ENCODE measurements around the gene KDELR1. TPM values are rescaled to one million over a fixed set of nuclear protein-coding genes. Genes with fewer than 3 reads are reported as not detected.

KDELR1 gene
- total and polyA plus RNA-seq, 9 of the 15 experiments (the other 6 are each of a cell fraction or from before 2014, with no cell fraction given), result 6.1 to 165 (median 58.5) TPM

DNA sequence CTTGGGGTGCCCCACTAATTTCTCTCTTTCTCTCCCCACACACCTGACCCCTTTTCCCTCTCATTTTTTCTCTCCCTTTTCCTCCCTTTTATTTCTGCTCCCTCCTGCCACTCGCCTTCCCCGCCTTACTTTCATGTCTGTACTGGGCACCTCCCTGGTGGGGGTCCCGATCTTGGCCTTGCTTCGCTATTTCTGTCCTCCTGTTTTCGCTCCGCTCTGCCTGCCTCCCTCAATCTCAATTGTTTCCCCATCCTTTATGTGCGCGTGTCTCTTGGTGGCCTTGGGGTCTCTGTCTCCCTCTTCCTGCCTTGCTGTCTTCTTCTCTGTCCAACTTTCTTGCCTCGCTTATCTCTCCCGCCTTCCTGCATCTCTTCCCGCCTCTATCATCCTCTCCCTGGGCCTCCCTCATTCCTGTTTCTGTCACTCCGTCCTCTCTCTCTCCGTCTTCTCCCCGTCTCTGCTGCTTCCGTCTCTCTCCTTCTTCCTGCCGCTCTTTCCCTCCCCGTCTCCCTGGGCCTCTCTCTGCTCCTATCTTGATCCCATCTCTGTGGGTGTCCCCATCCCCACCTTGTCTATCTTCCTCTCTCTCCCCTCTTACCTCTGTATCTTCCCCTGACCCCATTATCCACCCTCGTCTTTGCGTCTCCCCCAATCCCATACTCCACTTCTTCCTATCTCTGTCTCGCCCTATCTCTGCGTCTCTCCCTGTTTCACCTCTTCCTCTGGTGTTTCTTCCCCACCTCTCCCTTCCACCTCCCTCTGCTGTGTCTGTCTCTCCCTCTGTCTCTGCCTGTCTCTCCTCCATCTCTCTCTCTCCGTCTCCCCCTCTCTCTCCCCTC lies 6.1 kb upstream of the KDELR1 start (continued):
- TF ChIP-seq SMAD4 (CRISPR knock-in tag; conservative IDR thresholded peaks at IDR 0.05) (no peak), POLR2H (tag; IDR thresholded peaks at IDR 0.05; ENCODE audit: low read depth) (no peak), DNMT1 (IDR thresholded peaks at IDR 0.05) (no peak), SRSF1 (IDR thresholded peaks at IDR 0.05; ENCODE audit: low read depth, low read length) (no peak), RBM34 (IDR thresholded peaks at IDR 0.05; ENCODE audit: borderline replicate concordance, insufficient read depth, low read length) (no peak), FOXP1 (CRISPR knock-in tag; IDR thresholded peaks at IDR 0.05) (no peak), MTA3 (IDR thresholded peaks at IDR 0.05; ENCODE audit: borderline replicate concordance) (no peak), ZNF316 (IDR thresholded peaks at IDR 0.05) (peak; percentile 26; the same call in 1 of the 2 replicates), TRIM24 (IDR thresholded peaks at IDR 0.05) (peak; percentile 50 to 70; a peak in 3 of 4 replicates), KAT2B (IDR thresholded peaks at IDR 0.05; ENCODE audit: low read depth, low read length) (no peak)
- TF ChIP-seq, protein P1, sequence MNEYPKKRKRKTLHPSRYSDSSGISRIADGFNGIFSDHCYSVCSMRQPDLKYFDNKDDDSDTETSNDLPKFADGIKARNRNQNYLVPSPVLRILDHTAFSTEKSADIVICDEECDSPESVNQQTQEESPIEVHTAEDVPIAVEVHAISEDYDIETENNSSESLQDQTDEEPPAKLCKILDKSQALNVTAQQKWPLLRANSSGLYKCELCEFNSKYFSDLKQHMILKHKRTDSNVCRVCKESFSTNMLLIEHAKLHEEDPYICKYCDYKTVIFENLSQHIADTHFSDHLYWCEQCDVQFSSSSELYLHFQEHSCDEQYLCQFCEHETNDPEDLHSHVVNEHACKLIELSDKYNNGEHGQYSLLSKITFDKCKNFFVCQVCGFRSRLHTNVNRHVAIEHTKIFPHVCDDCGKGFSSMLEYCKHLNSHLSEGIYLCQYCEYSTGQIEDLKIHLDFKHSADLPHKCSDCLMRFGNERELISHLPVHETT (CRISPR knock-in tag; conservative IDR thresholded peaks at IDR 0.05 in 1 of 2, IDR thresholded peaks at IDR 0.05 in 1 of 2), result no peak
- TF ChIP-seq, protein P2, sequence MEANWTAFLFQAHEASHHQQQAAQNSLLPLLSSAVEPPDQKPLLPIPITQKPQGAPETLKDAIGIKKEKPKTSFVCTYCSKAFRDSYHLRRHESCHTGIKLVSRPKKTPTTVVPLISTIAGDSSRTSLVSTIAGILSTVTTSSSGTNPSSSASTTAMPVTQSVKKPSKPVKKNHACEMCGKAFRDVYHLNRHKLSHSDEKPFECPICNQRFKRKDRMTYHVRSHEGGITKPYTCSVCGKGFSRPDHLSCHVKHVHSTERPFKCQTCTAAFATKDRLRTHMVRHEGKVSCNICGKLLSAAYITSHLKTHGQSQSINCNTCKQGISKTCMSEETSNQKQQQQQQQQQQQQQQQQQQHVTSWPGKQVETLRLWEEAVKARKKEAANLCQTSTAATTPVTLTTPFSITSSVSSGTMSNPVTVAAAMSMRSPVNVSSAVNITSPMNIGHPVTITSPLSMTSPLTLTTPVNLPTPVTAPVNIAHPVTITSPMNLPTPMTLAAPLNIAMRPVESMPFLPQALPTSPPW (CRISPR knock-in tag; IDR thresholded peaks at IDR 0.05), result no peak
- TF ChIP-seq, protein P3, sequence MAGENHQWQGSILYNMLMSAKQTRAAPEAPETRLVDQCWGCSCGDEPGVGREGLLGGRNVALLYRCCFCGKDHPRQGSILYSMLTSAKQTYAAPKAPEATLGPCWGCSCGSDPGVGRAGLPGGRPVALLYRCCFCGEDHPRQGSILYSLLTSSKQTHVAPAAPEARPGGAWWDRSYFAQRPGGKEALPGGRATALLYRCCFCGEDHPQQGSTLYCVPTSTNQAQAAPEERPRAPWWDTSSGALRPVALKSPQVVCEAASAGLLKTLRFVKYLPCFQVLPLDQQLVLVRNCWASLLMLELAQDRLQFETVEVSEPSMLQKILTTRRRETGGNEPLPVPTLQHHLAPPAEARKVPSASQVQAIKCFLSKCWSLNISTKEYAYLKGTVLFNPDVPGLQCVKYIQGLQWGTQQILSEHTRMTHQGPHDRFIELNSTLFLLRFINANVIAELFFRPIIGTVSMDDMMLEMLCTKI (IDR thresholded peaks at IDR 0.05; ENCODE audit: partially characterized antibody), result no peak
- TF ChIP-seq, protein P4, sequence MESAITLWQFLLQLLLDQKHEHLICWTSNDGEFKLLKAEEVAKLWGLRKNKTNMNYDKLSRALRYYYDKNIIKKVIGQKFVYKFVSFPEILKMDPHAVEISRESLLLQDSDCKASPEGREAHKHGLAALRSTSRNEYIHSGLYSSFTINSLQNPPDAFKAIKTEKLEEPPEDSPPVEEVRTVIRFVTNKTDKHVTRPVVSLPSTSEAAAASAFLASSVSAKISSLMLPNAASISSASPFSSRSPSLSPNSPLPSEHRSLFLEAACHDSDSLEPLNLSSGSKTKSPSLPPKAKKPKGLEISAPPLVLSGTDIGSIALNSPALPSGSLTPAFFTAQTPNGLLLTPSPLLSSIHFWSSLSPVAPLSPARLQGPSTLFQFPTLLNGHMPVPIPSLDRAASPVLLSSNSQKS (CRISPR knock-in tag; IDR thresholded peaks at IDR 0.05), result no peak
- TF ChIP-seq, protein P5, sequence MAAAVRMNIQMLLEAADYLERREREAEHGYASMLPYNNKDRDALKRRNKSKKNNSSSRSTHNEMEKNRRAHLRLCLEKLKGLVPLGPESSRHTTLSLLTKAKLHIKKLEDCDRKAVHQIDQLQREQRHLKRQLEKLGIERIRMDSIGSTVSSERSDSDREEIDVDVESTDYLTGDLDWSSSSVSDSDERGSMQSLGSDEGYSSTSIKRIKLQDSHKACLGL (CRISPR knock-in tag; IDR thresholded peaks at IDR 0.05; ENCODE audit: borderline replicate concordance, poor library complexity, severe bottlenecking), result no peak
- TF ChIP-seq, protein P6, sequence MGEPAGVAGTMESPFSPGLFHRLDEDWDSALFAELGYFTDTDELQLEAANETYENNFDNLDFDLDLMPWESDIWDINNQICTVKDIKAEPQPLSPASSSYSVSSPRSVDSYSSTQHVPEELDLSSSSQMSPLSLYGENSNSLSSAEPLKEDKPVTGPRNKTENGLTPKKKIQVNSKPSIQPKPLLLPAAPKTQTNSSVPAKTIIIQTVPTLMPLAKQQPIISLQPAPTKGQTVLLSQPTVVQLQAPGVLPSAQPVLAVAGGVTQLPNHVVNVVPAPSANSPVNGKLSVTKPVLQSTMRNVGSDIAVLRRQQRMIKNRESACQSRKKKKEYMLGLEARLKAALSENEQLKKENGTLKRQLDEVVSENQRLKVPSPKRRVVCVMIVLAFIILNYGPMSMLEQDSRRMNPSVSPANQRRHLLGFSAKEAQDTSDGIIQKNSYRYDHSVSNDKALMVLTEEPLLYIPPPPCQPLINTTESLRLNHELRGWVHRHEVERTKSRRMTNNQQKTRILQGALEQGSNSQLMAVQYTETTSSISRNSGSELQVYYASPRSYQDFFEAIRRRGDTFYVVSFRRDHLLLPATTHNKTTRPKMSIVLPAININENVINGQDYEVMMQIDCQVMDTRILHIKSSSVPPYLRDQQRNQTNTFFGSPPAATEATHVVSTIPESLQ (CRISPR knock-in tag; IDR thresholded peaks at IDR 0.05), result no peak
- TF ChIP-seq, protein P7, sequence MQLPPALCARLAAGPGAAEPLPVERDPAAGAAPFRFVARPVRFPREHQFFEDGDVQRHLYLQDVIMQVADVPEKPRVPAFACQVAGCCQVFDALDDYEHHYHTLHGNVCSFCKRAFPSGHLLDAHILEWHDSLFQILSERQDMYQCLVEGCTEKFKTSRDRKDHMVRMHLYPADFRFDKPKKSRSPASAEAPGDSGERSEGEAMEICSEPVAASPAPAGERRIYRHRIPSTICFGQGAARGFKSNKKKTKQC (CRISPR knock-in tag; IDR thresholded peaks at IDR 0.05), result no peak

Measured in K562 (cell line).